Progenitor cell of endocrine pancreas (in vitro differentiated cells): ENCODE measurements around the gene CLDN15. TPM values are rescaled to one million over a fixed set of nuclear protein-coding genes. Genes with fewer than 3 reads are reported as not detected.

Experiments used
- DNase-seq: peaks from one replicate; pipeline ENCODE4 v3.0.0; 2021; ENCODE audit warnings: low spot score; ENCODE audit not compliant: unreplicated experiment
- H3K27ac Mint-ChIP-seq: 2 replicates; pipeline ENCODE4 v1.8.0; 2021; ENCODE audit warnings: mild to moderate bottlenecking, moderate library complexity, mixed read lengths
- H3K27me3 Mint-ChIP-seq: 2 replicates; pipeline ENCODE4 v1.8.0; 2021; ENCODE audit warnings: mixed read lengths
- H3K36me3 Mint-ChIP-seq: 2 replicates; pipeline ENCODE4 v1.8.0; 2022; ENCODE audit warnings: mixed read lengths; ENCODE audit not compliant: insufficient read depth
- H3K4me1 Mint-ChIP-seq: 2 replicates; pipeline ENCODE4 v1.8.0; 2021; ENCODE audit warnings: low read depth, mixed read lengths
- H3K4me3 Mint-ChIP-seq: 2 replicates; pipeline ENCODE4 v1.8.0; 2021; ENCODE audit warnings: low read depth, mild to moderate bottlenecking, moderate library complexity, mixed read lengths
- H3K9me3 Mint-ChIP-seq: 2 replicates; pipeline ENCODE4 v1.8.0; 2021; ENCODE audit warnings: low read depth, mixed read lengths
- total RNA-seq: library from RNA; stranded (reverse); gene quantifications from 2 replicates; pipeline ENCODE4 v1.2.1, GENCODE V29; 2021
- TF ChIP-seq, protein P1 (sequence below): fragments of 200-600 bp; sonication (generic); IDR thresholded peaks from one replicate; pipeline ENCODE4 v1.5.0; 2021; ENCODE audit warnings: antibody characterized with exemption, mild to moderate bottlenecking; ENCODE audit not compliant: unreplicated experiment

The CLDN15 gene
- total RNA-seq, 1 donor from 2014 or later: 22.8 TPM

DNA sequence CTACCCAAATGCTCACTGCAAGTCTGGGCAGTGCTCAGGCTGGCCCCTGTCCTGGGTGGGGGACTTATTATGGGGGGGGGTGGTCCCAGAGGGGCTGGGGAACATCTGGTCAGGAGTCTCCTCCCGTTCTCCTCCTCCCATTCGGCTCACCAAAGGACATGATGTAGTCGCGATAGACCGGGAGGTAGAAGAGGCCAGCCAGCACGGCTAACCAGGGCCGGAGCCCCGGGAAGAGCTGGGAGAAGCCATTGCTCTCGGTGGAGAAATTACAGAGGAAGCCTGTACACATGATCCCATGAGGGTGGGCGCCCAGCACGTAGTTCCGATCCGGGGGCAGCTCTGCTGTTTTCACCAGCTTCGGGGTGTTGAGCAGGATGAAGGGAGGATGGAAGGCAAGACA lies 39.1 kb downstream of the CLDN15 start:
- Mint-ChIP-seq H3K27me3 (peaks cover 37% of the 10 kb centered on the region), H3K27ac (no peak overlapping the region), H3K4me3 (no peak overlapping the region), H3K4me1 (peaks cover 6% of the 10 kb centered on the region), H3K9me3 (no peaks in the 10 kb centered on the region), H3K36me3 (no peaks in the 10 kb centered on the region)
- DNase-seq: no peak
- TF ChIP-seq, protein P1, sequence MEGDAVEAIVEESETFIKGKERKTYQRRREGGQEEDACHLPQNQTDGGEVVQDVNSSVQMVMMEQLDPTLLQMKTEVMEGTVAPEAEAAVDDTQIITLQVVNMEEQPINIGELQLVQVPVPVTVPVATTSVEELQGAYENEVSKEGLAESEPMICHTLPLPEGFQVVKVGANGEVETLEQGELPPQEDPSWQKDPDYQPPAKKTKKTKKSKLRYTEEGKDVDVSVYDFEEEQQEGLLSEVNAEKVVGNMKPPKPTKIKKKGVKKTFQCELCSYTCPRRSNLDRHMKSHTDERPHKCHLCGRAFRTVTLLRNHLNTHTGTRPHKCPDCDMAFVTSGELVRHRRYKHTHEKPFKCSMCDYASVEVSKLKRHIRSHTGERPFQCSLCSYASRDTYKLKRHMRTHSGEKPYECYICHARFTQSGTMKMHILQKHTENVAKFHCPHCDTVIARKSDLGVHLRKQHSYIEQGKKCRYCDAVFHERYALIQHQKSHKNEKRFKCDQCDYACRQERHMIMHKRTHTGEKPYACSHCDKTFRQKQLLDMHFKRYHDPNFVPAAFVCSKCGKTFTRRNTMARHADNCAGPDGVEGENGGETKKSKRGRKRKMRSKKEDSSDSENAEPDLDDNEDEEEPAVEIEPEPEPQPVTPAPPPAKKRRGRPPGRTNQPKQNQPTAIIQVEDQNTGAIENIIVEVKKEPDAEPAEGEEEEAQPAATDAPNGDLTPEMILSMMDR: no peak

- Mint-ChIP-seq H3K27me3 (peaks cover 35% of the 10 kb centered on the region), H3K4me1 (peaks cover 6% of the 10 kb centered on the region), H3K36me3 (no peaks in the 10 kb centered on the region), H3K4me3 (no peak overlapping the region), H3K27ac (no peak overlapping the region), H3K9me3 (no peaks in the 10 kb centered on the region)
- DNase-seq: no peak
- TF ChIP-seq, protein P1: no peak
Observed at GRCh38 chr7:101197991-101198390, 39.6 kb downstream of the CLDN15 start.

GRCh38 chr7:101195884-101196283 lies 41.7 kb downstream of the CLDN15 start:
- H3K4me1 Mint-ChIP-seq: peaks cover 5% of the 10 kb centered on the region
- H3K4me3 Mint-ChIP-seq: no peak overlapping the region
- peaks cover 25% of the 10 kb centered on the region for H3K27me3 Mint-ChIP-seq
- H3K36me3 Mint-ChIP-seq: no peaks in the 10 kb centered on the region
- TF ChIP-seq, protein P1: no peak
- no peak for DNase-seq
- no peak overlapping the region for H3K27ac Mint-ChIP-seq
- H3K9me3 Mint-ChIP-seq: no peaks in the 10 kb centered on the region

DNA sequence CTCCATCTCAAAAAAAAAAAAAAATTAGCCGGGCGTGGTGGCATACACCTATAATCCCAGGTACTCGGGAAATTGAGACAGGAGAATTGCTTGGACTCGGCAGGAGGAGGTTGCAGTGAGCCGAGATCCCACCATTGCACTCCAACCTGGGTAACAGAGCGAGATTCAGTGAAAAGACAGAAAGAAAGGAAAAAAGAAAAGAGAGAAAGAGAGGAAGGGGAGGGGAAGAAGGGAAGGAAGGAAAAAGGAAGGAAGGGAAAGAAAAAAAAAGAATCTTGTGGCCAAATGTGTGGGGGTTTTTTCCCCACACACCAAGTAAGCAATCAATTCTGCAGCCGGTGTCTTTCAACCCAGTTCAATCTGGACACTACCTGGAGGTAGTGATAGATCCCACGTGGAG lies 48.5 kb downstream of the CLDN15 start:
- TF ChIP-seq, protein P1: no peak
- Mint-ChIP-seq H3K9me3 (no peaks in the 10 kb centered on the region), H3K4me3 (no peak overlapping the region), H3K27me3 (peaks cover 30% of the 10 kb centered on the region), H3K27ac (peak overlapping the region; percentile 41), H3K4me1 (no peaks in the 10 kb centered on the region), H3K36me3 (no peaks in the 10 kb centered on the region)
- no peak for DNase-seq

GRCh38 chr7:101186844-101187428 lies 50.7 kb downstream of the CLDN15 start:
- Mint-ChIP-seq H3K4me1 (no peaks in the 10 kb centered on the region), H3K27me3 (peaks cover 36% of the 10 kb centered on the region), H3K4me3 (no peak overlapping the region), H3K27ac (no peak overlapping the region), H3K9me3 (no peaks in the 10 kb centered on the region), H3K36me3 (no peaks in the 10 kb centered on the region)
- no peak for DNase-seq
- TF ChIP-seq, protein P1: no peak
